NCI-H774 (cell line): ENCODE results near the gene MMD2.
"Not testable (repeated sequence)": the region's sequence is repeated elsewhere in the genome, so short reads cannot be mapped to it uniquely, and the experiment has no call there.

ENCODE experiments used
- DNase-seq: peaks from one replicate; lab custom pipeline; 2025; lab: John Stamatoyannopoulos, UW

The MMD2 gene

DNA sequence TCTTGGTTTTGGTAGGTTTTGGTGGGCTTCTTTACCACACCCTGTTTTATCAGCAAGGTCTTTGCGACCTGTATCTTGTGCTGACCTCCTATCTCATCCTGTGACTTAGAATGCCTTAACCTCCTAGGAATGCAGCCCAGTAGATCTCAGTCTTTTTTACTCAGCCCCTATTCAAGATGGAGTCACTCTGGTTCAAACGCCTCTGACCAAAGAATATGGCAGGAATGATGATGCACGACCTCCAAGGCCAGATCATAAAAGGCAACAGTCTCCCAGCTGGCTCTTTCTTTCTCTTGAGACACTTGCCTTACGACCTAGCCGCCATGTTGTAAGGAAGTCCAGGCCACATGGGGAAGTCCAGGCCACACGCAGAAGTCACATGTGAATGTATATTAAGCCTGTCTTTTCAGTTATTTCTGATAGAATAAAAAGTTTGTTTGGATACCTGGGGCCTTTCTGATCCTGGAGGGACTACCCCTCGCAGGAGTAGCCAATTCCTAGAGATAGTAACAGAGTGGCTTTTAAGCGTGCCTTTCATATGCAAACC, 65.0 kb downstream of the MMD2 start:
- no peak for DNase-seq

DNA sequence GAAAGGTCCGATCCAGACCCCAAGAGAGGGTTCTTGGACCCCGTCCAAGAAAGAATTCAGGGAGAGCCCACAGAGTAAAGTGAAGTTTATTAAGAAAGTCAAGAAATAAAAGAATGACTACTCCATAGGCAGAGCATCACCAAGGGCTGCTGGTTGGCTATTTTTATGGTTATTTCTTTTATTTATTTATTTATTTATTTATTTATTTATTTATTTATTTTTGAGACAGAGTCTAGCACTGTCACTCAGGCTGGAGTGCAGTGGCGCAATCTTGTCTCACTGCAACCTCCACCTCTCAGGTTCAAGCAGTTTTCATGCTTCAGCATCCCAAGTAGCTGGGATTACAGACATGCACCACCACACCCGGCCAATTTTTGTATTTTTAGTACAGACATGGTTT, 65.8 kb downstream of the MMD2 start:
- DNase-seq: not testable (repeated sequence)

DNA sequence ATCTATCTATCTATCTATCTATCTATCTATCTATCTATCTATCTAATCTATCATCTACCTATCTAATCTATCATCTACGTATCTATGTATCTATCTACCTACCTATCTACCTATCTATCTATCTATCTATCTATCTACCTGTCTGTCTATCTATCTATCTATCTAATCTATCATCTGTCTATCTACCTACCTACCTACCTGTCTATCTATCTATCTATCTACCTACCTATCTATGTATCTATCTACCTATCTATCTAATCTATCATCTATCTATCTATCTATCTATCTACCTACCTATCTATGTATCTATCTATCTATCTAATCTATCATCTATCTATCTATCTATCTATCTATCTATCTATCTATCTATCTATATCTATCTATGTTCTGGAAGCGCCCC, 67.5 kb downstream of the MMD2 start:
- not testable (repeated sequence) for DNase-seq

DNA sequence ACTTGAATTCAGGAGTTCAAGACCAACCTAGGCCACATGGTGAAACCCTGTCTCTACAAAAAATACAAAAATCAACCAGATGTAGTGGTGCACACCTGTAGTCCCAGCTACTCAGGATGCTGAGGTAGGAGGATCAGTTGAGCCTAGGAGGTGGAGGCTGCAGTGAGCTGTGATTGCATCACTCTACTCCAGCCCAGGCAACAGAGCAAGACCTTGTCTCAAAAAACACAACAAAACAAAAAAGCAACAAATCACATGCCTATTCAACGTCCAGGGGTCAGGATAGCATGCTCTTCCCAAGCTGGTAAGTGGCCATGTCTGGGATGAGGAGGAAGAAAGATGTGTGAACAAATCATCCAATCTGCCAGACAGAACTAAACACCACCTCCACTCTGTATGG, 69.3 kb downstream of the MMD2 start:
- no peak for DNase-seq

DNA sequence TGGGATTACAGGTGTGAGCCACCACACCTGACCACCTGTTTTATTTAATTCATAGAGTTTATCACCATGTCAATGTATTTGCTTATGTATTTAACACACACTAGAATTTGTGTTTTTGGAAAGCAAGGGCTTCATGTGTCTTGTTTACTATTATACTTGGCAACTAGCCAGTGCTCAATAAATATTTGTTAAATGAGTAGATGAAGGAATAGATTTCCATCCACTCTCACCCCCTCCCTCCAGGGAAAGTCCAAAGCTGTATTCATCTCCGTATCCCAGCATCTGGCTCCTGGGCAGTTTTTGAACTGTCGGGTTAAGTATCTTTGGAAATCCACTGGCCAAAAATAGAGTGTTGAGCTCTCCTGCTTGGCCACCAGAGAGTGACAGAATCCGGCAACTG, 70.8 kb downstream of the MMD2 start:
- peak; percentile 54 for DNase-seq

DNA sequence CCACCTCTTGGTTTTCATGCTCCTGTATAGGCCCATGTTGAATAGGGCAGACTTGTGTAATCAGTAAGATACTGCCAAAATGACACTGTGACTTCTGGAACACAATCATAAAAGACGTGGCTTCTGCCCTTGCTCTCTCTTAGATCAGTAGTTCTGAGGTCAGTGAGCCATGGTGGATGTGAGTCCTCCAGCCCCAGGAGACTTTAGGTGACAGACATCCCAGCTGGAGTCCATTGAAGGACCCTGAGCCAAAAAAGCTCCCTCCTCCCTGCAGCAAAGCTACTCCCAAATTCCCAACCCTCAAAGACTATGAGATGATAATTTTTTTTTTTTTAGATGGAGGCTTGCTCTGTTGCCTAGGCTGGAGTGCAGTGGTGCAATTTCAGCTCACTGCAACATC, 72.3 kb downstream of the MMD2 start:
- no peak for DNase-seq

DNA sequence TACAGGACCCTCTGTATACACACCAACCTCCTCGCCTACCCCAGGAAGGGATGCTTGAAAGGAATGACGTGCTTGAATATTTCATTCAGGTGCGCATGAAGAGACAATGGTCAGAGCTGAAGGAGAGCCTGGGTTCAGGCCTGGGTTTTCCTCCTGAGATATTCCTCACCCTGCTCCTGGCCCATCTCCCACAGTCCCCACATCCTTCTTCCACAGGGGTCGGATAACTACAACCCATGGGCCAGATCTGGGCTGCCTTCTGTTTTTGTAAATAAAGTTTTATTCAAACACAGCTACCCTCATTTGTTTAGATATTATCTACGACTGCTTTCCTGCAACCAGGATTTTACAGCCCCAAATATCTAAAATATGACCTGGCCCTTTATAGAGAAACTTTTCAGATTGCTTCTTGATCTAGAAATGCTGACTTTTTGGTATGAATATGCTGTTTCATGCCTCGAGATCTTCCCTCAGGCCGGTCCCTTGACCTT, 73.6 kb downstream of the MMD2 start:
- DNase-seq: no peak

DNA sequence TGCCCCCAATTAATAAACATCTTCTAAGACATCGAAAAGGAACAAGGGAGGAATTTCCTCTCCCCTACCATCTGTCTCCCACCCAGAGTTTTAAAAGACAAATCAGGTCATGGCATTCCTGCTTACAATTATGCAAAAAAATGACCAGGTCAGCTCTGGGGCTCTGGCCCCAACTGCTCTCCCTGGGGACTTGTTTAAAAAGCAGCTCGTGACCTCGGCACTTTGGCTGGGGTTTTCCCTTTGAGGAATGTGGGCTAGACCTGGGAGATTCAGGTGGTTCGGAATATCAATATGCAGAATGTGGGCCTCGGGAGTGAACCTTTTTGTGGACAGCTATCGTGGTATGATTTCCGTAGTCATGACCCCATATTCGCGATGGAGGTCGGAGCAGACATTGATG, 74.8 kb downstream of the MMD2 start:
- no peak for DNase-seq

DNA sequence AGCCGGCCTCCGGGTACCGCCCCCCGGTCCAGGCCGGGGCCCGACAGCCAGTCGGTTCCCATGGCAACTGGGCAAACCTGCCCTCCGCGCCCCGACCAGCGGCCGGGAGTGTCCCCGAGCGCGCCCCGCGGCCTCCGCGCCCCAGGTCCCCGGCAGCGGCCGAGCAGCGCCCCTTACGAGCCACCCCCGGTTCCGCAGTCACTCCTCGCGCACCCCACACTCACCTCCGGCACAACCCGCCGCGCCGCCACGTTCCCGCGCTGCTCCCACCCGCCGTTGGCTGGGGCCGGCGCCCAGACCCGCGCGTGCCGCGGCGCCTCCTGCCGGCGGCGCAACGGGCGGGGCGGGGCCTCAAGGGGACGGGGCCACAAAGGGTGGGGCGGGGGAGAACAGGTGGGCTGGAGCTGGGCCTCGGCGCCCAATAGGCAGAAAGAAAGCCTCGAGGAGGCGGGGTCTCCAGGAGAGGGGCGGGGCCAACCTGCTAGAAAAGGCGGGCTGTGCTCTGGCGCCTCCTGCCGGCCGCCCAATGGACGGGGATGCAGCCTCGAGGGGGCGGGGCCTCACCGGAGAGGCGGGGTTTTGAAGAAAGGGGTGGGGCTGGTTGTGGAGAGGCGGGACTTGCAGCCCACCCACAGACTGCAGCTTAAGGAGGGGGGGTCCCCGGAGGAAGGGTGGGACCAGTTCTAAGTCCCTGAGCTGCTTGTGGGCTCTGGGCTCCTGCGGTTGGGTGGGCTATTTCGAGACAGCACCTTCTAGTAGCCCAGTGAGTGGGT, 75.4 kb downstream of the MMD2 start, which contains the start of gene RADIL:
Gene RADIL (minus strand): TSS at position 345 of the 773 bp plus-strand sequence. CDS start 5,577 bp downstream, outside the sequence.
- peak; percentile 88 for DNase-seq

DNA sequence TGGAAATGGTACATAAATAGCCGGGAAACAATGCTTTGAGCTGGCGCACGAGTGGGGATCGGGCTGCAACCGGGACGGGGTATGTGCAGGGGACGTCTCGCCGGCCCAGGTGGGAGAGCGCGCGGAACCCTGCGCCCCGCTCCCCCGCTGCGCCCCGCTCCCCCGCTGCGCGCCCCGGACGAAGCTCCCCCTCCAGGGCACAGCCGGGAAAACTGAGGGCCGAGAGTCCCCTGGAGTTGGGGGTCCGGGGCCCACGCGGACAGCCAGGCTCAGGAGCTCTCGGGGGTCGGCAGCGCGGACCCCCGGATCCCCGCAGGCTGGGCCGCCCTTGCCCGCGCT, 76.0 kb downstream of the MMD2 start:
- no peak for DNase-seq

DNA sequence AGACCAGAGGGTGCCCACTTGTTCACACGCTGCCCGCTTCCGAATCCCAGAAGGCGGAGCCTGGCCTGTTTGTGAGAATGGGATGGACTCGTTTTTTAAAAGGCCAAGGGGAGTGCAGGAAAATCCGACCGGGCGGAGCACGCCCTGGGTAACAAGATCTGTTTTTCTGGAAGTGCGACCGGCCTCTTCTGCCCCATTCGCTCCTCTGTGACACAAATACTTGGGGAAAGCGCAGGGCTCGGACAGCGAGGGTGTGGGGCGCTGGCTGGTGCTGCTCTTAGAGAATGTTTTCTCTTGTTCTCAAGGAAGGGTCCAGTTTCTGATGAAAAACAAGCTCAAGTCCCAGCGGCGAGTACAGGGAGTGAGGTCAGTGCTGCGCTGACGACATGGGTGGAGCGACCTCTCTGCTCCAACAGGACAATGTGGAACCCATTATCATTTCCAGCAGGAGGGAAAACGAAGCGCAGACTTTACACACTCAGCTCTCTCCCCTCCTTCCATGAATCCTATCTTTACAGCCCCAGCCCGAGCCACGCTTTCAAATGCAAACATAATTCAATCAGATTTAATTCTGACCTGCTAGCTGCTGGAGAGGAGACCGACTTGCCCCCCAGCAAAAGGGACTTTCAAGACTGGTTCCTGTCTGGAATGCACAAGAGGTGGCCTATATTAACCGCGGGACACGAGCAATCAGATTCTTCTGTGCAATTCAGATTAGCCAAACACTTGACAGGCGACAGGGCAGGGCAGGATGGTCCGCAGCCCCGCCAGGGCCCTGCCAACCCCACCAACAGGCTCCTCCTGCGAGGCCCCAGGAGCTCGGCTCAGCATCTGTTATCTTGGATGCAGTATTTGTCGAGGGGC, 76.6 kb downstream of the MMD2 start:
- DNase-seq: no peak

DNA sequence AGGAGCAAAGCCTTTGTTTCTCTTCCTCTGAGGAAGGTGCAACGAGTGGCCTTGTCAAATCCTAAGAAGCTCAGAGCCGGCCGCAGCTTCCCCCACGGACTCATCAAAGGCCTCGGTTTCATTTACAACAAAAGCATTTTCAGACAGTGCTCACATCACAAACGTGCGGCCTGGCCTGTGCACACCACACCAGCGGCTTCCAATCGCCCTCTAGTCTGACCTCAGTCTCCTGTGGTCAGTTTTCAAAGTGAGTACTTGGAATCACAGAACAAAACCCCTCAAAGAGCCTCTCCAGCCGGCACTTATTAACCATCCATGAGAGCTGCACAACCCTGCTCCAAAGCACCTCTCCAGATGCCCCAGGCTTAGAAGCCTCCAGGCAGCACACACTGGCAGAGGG, 78.8 kb downstream of the MMD2 start:
- no peak for DNase-seq

DNA sequence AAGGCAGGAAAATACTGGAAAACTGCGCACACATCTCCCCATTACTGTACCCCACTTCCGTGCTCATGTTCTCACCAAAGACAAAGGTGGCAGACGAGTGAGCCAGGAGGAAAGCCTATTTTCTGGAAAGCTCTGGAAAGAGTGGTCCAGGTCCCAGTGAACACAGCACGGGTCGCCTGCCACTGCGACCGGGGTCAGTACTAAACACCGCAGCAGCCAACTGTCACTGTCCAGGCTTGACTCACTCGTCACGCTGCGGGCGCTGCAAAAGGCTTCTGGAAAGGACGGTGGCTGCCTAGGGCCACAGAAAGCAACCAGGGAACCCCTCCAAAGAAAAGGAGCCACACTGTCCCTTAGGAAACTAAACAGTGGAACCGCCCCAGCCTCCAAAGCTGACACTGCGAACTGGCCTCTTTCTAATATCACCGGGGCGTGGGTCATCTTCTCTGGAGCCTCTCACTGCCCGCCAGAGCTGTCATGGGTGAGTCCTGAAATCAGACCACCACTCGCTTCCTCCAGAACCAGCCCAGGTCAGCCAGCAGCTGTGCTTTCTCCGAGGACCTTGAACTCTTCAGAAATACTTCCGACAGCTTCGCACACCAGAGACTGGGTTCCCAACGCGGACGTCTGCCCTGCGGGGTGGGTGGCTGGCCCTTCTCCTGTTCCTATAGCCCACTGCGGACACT, 79.4 kb downstream of the MMD2 start:
- no peak for DNase-seq

DNA sequence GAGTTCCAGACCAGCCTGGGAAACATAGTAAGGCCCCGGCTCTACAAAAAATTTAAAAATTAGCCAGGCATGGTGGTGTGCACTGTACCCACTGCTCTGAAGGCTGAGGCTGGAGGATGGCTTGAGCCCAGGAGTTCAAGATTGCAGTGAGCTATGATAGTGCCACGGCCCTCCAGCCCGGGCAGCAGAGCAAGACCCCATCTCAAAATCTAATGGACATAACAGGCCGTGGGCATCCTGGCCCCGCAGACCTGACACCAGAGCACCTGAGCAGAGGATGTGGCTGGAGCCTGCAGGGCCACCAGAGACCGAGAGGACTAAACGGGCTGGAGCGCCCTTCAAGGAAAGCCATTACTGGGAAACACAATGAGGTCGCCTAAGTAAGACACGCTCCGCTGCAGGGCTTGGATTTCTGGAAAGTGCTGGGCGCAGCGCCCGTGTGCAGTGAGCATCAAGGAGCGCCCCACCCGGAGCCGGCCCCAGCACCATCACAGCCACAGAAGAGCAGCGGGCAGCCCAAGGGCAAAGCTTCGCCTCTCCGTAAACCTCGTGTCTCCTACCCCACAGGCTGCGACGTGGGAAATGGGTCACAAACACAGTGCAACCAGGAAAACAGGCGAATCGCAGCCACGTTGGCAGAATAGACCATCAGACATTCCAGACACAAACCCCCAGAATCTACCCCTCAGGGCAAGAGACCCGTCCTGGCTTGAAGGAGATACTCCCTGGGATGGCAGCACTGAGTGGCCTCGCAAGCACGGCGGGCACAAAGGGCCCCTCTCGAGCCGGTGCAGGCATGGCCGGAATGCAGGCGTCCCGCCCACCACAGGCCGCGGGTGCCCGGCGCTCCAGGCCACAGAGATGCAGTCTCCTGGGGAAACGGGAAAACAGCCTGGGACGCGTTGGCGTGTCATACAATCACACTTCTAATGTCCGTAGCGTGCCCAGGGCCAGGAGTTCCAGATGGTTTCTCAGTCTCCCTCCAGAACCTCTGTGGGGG, 80.4 kb downstream of the MMD2 start:
- DNase-seq: no peak

DNA sequence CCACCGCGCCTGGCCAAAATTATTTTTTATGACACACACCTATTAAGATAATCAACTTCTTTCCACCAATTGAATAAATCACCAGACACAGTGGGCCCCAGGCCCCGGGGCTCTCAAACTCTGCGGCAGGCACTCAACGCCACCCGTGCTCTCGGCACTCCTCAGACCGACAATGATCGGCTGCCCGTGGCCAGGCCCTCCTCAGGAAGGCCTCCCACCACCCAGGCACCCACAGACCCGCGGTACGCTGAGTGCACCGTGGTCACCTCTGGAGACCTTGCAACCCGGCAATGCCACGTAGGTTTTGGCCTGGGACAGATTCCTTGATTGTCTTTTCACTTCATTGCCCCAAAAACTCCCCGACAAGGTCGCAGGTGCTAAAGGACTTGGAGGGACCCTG, 82.4 kb downstream of the MMD2 start:
- no peak for DNase-seq

DNA sequence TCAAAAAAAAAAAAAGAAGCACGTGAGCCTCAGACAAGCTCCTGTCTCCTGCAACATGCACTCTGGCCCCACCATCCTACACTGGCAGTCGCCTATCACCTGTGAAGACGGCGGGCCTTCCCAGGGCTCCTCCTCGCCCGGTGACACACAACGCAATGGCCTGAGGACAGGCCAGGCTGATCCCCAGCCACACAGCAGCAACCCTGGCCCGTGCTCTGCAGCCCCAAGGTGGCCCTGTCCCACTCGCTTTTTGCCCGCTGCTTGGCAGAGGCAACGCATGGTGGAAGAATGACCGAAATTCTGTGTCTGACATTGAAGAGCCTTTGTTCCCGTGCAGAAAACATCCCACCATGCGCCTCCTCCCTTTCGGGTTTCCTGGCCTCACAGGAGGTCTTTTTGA, 83.6 kb downstream of the MMD2 start:
- DNase-seq: no peak

DNA sequence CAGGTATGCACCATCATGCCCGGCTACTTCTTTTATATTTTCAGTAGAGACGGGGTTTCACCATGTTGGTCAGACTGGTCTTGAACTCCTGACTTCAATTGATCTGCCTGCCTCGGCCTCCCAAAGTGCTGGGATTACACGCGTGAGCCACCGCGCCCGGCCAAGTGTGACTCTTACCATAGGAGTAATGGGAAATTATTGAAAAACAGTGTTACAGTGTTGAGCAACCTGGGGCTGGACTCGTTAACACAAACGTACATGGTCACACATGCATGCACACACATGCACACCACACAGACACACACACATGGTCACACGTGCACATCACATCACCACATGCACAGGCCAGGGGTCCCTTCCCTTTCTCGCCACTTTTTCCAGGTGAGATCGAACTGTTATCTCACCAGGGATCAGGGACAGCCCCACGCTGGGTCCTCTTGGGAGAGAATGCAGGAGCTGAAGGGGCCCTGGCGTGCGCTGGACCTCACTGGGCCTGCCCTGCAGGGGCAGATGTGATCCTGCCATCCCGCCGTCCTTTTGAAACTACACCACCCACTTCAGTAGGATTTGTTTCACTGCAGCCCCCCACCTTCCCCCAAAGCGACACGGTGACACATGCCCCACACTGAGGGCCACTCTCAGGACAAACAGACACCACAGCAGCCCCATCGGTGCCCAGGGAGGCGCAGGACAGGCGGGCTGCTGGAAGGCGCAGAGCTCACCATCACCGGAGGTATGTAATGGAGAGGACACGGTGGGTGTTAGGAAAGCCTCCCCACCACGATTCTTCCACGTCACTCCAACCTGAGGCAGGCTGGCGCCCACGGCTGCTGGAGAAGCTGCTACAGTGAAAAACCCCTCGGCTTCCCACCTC, 85.7 kb downstream of the MMD2 start:
- no peak for DNase-seq

DNA sequence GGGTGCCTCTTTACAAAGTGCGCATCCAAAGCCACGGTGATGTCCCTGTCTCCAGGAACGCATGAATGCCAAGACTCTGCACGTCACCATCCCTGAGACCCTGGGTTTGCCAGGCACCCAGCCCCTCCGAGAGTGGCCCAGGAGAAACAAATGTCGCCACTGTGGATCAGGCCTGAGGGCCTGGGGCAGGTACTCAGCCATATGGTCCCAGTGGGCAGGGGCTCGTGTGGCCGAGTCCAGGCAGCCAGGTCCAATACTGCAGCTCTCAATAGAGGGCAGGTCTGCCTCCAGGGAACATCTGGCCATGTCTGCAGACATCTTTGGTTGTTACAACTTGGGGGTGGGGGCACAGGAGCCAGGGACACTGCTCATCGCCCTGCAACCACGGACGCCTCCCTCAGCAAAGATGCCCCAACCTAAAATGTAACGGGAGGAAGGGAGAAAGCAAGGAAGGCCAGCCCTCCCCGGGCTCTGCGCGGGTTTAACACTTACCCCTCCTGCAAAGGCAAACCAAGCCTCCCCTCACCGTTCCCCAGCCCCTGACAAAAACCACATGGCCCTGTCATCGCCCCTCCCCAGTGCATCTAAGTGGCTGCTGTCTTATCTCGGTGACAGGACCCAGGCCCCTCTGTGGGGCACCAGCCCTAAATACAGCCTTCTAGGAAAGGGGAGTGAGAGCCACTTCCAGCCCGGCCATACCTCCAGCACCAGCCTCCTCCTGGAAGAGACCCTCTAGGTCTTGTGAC, 86.9 kb downstream of the MMD2 start:
- DNase-seq: no peak

DNA sequence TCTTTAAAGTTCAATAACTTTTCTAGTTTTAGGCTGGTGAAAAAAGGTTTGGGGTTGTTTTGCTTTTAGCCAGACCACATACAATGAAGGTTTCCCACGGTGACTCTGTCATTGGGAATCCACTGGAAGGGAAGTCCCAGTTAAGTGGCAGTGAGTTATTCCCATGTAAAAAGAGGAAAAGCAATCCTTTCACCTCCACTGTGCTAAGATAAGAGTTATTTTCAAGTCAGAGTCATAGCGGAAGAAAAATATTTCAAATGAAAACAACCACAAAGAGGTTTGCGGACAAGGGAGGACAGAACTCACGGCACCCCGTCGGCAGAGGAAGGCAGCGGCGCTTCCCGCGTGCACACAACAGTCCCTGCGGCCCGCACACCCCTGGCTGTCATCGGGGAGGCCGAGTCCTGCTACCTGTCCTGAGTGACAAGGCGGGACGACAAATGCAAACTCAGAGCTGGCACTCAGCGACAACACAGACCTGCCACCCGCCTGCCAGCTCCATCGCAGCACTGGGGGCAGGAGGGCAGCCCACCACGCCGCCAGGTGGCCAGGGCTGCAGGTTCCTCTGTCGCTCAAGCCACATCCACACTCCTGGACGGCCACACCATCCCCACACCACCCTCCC, 87.8 kb downstream of the MMD2 start:
- no peak for DNase-seq
